H1 (cell line): ENCODE results near the gene RER1. TPM values are rescaled to one million over a fixed set of nuclear protein-coding genes. Genes with fewer than 3 reads are reported as not detected.

Source experiments
- CTCF ChIA-PET: fragments of 300-600 bp; sonication (Branson Sonifier 250); formaldehyde crosslinking; loops from one replicate; lab custom pipeline; 2021; ENCODE audit not compliant: partially characterized antibody; lab: Charles Lee
- POLR2A ChIA-PET: fragments of 300-600 bp; sonication (Branson Sonifier 250); formaldehyde crosslinking; loops from one replicate; lab custom pipeline; 2021; ENCODE audit warnings: inconsistent platforms; ENCODE audit not compliant: partially characterized antibody; lab: Charles Lee
- DNase-seq, 2 experiments: peaks; one replicate each; pipeline versions ENCODE4 v3.0.0 to v3.0.0-alpha.2; 2010 to 2022; ENCODE audit warnings: low spot score in 2 of 2, low read depth in 1 of 2, mixed read lengths in 1 of 2
- FAIRE-seq: peaks from 2 replicates; lab custom pipeline; 2011; peaks lifted over from hg19 to GRCh38; lab: Jason Lieb, UNC
- H2AFZ ChIP-seq: 2 replicates; pipeline ENCODE4 v1.8.1; 2012; ENCODE audit warnings: low read length, inconsistent platforms
- H2AK5ac ChIP-seq: 2 replicates; pipeline ENCODE4 v1.6.1; 2013; ENCODE audit warnings: low read depth, low read length
- H2BK120ac ChIP-seq: replicated peaks from 2 replicates; pipeline ENCODE3; 2013; ENCODE audit warnings: low read depth, low read length, inconsistent platforms
- H2BK12ac ChIP-seq: 2 replicates; pipeline ENCODE4 v1.6.1; 2013; ENCODE audit warnings: low read depth, low read length
- H2BK15ac ChIP-seq: 2 replicates; pipeline ENCODE4 v1.6.1; 2013; ENCODE audit warnings: low read length
- H2BK20ac ChIP-seq: 2 replicates; pipeline ENCODE4 v1.6.1; 2013; ENCODE audit warnings: low read length
- H2BK5ac ChIP-seq: 2 replicates; pipeline ENCODE4 v1.6.1; 2013; ENCODE audit warnings: low read depth, low read length
- H3K14ac ChIP-seq: 2 replicates; pipeline ENCODE4 v1.6.1; 2013; ENCODE audit warnings: inconsistent platforms; ENCODE audit not compliant: insufficient read length
- H3K18ac ChIP-seq: 2 replicates; pipeline ENCODE4 v1.6.1; 2013; ENCODE audit warnings: low read length; ENCODE audit errors: extremely low read depth
- H3K23ac ChIP-seq: 2 replicates; pipeline ENCODE4 v1.6.1; 2013; ENCODE audit warnings: inconsistent platforms; ENCODE audit not compliant: insufficient read length
- H3K23me2 ChIP-seq: 2 replicates; pipeline ENCODE4 v1.6.1; 2013; ENCODE audit warnings: low read depth, low read length
- H3K27ac ChIP-seq: 2 replicates; pipeline ENCODE4 v1.6.1; 2011; ENCODE audit warnings: low read depth, low read length, inconsistent platforms
- H3K27me3 ChIP-seq, 4 experiments: replicated peaks in 1 of 4; 1 replicate in 1 of 4; 2 replicates in 3 of 4; pipeline versions ENCODE4 v1.6.1 to v1.8.1; 2011 to 2013; ENCODE audit warnings: low read length in 3 of 4, mild to moderate bottlenecking in 3 of 4, inconsistent platforms in 2 of 4, mixed read lengths in 2 of 4, moderate library complexity in 1 of 4; ENCODE audit not compliant: control insufficient read depth in 3 of 4, insufficient read depth in 3 of 4; ENCODE audit errors: extremely low read depth in 1 of 4
- H3K36me3 ChIP-seq, 4 experiments: 2 replicates each; pipeline versions ENCODE4 v1.6.1 to v1.8.1; 2011 to 2013; ENCODE audit warnings: mild to moderate bottlenecking in 4 of 4, low read length in 3 of 4, moderate library complexity in 2 of 4, control low read depth in 1 of 4, inconsistent platforms in 1 of 4; ENCODE audit not compliant: insufficient read depth in 4 of 4, control insufficient read depth in 2 of 4
- H3K4ac ChIP-seq: replicated peaks from 2 replicates; pipeline ENCODE3; 2013; ENCODE audit warnings: low read length, low read depth, mixed read lengths, inconsistent platforms; ENCODE audit not compliant: insufficient read length
- H3K4me1 ChIP-seq, 4 experiments: replicated peaks in 1 of 4; 1 replicate in 1 of 4; 2 replicates in 3 of 4; pipeline versions ENCODE4 v1.6.1 to v1.8.1; 2011 to 2013; ENCODE audit warnings: low read length in 3 of 4, inconsistent platforms in 2 of 4, mixed read lengths in 1 of 4; ENCODE audit not compliant: insufficient read depth in 4 of 4, control insufficient read depth in 3 of 4
- H3K4me2 ChIP-seq, 2 experiments: 2 replicates each; pipeline versions ENCODE4 v1.6.1 to v1.8.1; 2011 to 2013; ENCODE audit warnings: low read depth in 2 of 2, low read length in 2 of 2, control low read depth in 1 of 2, inconsistent platforms in 1 of 2, mild to moderate bottlenecking in 1 of 2; ENCODE audit not compliant: insufficient read depth in 1 of 2
- H3K4me3 ChIP-seq, 4 experiments: fragments of 200-600, 300-600 bp in 1 of 4; sonication (generic), shearing (Covaris generic), sonication (Bioruptor Twin) in 1 of 4; 2 replicates each; pipeline versions ENCODE4 v1.5.1 to v1.8.1; 2011 to 2016; ENCODE audit warnings: low read length in 4 of 4, low read depth in 3 of 4, control low read depth in 2 of 4, inconsistent platforms in 2 of 4, mild to moderate bottlenecking in 2 of 4, mixed read lengths in 1 of 4, moderate library complexity in 1 of 4; ENCODE audit not compliant: insufficient read depth in 2 of 4; ENCODE audit errors: extremely low read depth in 1 of 4
- H3K56ac ChIP-seq: replicated peaks from 2 replicates; pipeline ENCODE3; 2013; ENCODE audit warnings: low read depth, mild to moderate bottlenecking, mixed read lengths, low read length, inconsistent platforms; ENCODE audit not compliant: insufficient read length
- H3K79me1 ChIP-seq: 2 replicates; pipeline ENCODE4 v1.6.1; 2013; ENCODE audit warnings: low read depth, low read length, control low read depth
- H3K79me2 ChIP-seq, 2 experiments: 2 replicates each; pipeline versions ENCODE4 v1.6.1 to v1.8.1; 2012 to 2013; ENCODE audit warnings: low read length in 2 of 2, mild to moderate bottlenecking in 2 of 2, inconsistent platforms in 1 of 2; ENCODE audit not compliant: insufficient read depth in 2 of 2, control insufficient read depth in 1 of 2
- H3K9ac ChIP-seq, 4 experiments: replicated peaks in 1 of 4; 1 replicate in 1 of 4; 2 replicates in 3 of 4; pipeline versions ENCODE4 v1.6.1 to v1.8.1; 2011 to 2013; ENCODE audit warnings: low read depth in 3 of 4, low read length in 3 of 4, control low read depth in 2 of 4, mild to moderate bottlenecking in 2 of 4, moderate library complexity in 2 of 4, inconsistent platforms in 1 of 4; ENCODE audit errors: extremely low read depth in 1 of 4
- H3K9me3 ChIP-seq, 2 experiments: 2 replicates each; pipeline versions ENCODE4 v1.6.1 to v1.8.1; 2012 to 2013; ENCODE audit warnings: mild to moderate bottlenecking in 2 of 2, moderate library complexity in 2 of 2, control low read depth in 1 of 2, inconsistent platforms in 1 of 2, low read depth in 1 of 2, low read length in 1 of 2, mixed read lengths in 1 of 2; ENCODE audit not compliant: insufficient read depth in 2 of 2
- H4K20me1 ChIP-seq, 2 experiments: replicated peaks in 1 of 2; 2 replicates each; pipeline versions ENCODE3 to v1.8.1; 2011 to 2013; ENCODE audit warnings: inconsistent platforms in 2 of 2, low read length in 2 of 2, mild to moderate bottlenecking in 1 of 2; ENCODE audit not compliant: insufficient read depth in 2 of 2, control insufficient read depth in 1 of 2
- H4K5ac ChIP-seq: 2 replicates; pipeline ENCODE4 v1.6.1; 2013; ENCODE audit warnings: low read length, low read depth, mixed read lengths, inconsistent platforms; ENCODE audit not compliant: insufficient read length
- H4K8ac ChIP-seq: 2 replicates; pipeline ENCODE4 v1.8.0; 2013; ENCODE audit warnings: mild to moderate bottlenecking, moderate library complexity, low read length, inconsistent platforms; ENCODE audit not compliant: insufficient read depth; ENCODE audit errors: extremely low read depth
- H4K91ac ChIP-seq: replicated peaks from 2 replicates; pipeline ENCODE3; 2013; ENCODE audit warnings: low read length, mixed read lengths, inconsistent platforms; ENCODE audit not compliant: insufficient read length
- HDAC6 ChIP-seq: IDR thresholded peaks from one replicate; pipeline ENCODE4 v1.7.1; 2012; ENCODE audit warnings: low read depth, mild to moderate bottlenecking, inconsistent platforms, low read length, moderate library complexity
- whole genome bisulfite sequencing, 2 experiments: shearing (Covaris generic) in 1 of 2; methylation state at CpG; one replicate each; pipeline versions ENCODE4 v1.1.6 to v1.1.7; 2013 to 2015; ENCODE audit warnings: low lambda C conversion rate in 2 of 2, mixed read lengths in 2 of 2, inconsistent platforms in 1 of 2, low coverage in 1 of 2, missing lambda C conversion rate in 1 of 2; ENCODE audit not compliant: insufficient replicate concordance in 2 of 2, insufficient coverage in 1 of 2, insufficient read length in 1 of 2; ENCODE audit errors: extremely low coverage in 1 of 2, missing lambda C conversion rate in 1 of 2; 5-methylcytosine and 5-hydroxymethylcytosine counted together
- polyA plus RNA-seq, 7 experiments: library from polyadenylated mRNA; depleted of rRNA in 3 of 7; stranded (reverse) in 5 of 7; unstranded in 2 of 7; fragments of >200 nt in 5 of 7; fragments of 200-250 nt in 2 of 7; gene quantifications; 1 replicate in 5 of 7; 2 replicates in 1 of 7; 4 replicates in 1 of 7; pipeline versions ENCODE4 v1.2.1 to v1.2.3, GENCODE V29; 2011 to 2013; ENCODE audit warnings: missing spikeins in 2 of 7, mixed read lengths in 2 of 7
- total RNA-seq: library from RNA; stranded (reverse); fragmentation: NEBNext Ultra II Directional; extraction: Animal tissue kit (Norgen Biotek cat#: 25700); gene quantifications from 2 replicates; pipeline ENCODE4 v1.2.1, GENCODE V29; 2021

RER1 gene
- total and polyA plus RNA-seq, 2 of the 8 experiments (the other 6 are each of a cell fraction or from before 2014, with no cell fraction given): 102 to 134 TPM

DNA sequence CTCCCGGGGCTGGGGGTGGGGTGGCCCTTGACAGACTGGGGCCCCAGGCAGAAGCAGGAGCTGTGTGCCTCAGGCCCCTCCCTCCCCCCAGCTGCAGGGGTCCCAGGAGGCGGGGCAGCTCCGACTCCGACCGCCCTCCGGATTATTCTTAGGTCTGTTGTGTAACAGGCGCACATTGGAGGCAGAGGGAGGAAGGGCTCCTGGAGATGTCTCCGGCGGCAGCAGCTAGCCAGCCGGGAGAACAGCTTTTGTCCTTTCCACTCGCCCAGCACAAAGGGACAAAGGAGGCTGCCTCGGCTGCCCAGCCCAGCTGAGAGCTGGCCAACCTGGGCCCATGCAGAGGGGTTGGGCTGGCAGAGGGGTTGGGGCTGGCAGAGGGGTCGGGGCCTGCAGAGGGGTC lies 54.8 kb downstream of the RER1 start:
- Histone ChIP-seq H3K27me3 (peaks cover 18 to 34% (median 30%) of the 10 kb centered on the region in 4 experiments), H2BK5ac (no peak overlapping the region), H4K20me1 (peaks cover 0 to 4% of the 10 kb centered on the region in 2 experiments), H4K5ac (no peak overlapping the region), H3K79me1 (no peaks in the 10 kb centered on the region), H4K8ac (no peak overlapping the region), H3K36me3 (no peaks in the 10 kb centered on the region), H2AFZ (no peak overlapping the region), H3K14ac (no peak overlapping the region), H3K23ac (no peak overlapping the region), H3K4ac (peak overlapping the region; percentile 32), H3K18ac (no peak overlapping the region; the same call in 1 of the 2 replicates), H3K27ac (no peak overlapping the region), H3K23me2 (no peaks in the 10 kb centered on the region; the same call in 1 of the 2 replicates), H3K4me2 (no peak overlapping the region; a peak in 1 of 4 replicates), H4K91ac (no peak overlapping the region), H2BK15ac (no peak overlapping the region), H3K9me3 (no peaks in the 10 kb centered on the region), H3K4me1 (peaks cover 0 to 18% (median 10%) of the 10 kb centered on the region in 4 experiments; a peak in 4 of 7 replicates), H3K9ac (no peak overlapping the region), H2AK5ac (no peak overlapping the region), H3K79me2 (no peaks in the 10 kb centered on the region), H2BK120ac (no peak overlapping the region), H3K4me3 (no peak overlapping the region), H2BK20ac (no peak overlapping the region), H3K56ac (no peak overlapping the region), H2BK12ac (no peak overlapping the region)
- ChIA-PET CTCF (interaction anchor here (0.6 to 2.4 kb wide), 6 partner anchors 26 to 115 kb away, joined by 3 to 8 read pairs (median 6); no protein-coding TSS in a partner anchor), POLR2A (interaction anchor here (1.1 kb wide), 1 partner anchor 50 kb away, joined by 3 read pairs; no protein-coding TSS in a partner anchor)
- no peak for DNase-seq
- 54% methylated on average over 13 of the region's 13 CpGs; no CpG with 5 or more reads in 1 of the 2 experiments for WGBS, 2 experiments
- no peak for TF ChIP-seq HDAC6
- no peak for FAIRE-seq
